ENCODE measurements around the gene CSRP1. TPM values are rescaled to one million over a fixed set of nuclear protein-coding genes. Genes with fewer than 3 reads are reported as not detected.
"Not testable (repeated sequence)": the region's sequence is repeated elsewhere in the genome, so short reads cannot be mapped to it uniquely, and the experiment has no call there.

CSRP1 gene
- total RNA-seq, 2 experiments from 2014 or later, result 78.7 to 80.9 TPM

DNA sequence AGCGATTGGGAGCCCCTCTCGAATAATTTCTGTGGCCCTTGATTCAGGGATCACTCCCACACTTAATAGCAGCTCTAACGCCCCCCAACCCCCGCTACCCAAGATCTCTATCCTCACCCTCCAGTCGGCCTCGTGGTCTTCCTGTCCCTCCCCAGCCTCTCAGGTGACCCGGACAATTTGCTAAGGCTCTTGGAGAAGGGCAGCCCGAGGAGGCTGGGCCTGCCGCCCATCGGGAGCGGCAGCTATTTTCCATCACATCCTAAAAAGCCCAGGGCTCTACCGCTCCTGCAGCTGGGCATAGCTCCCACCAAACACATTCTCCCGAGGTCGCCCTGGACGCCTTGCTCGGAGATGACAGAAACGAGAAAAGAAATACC lies 25.9 kb downstream of the CSRP1 start:
- DNase-seq (no peak), ATAC-seq (no peak)
- POLR2A ChIA-PET, result interaction anchor here (0.8 to 3.3 kb wide), 7 partner anchors 12 to 33 kb away, joined by 3 to 17 read pairs (median 8); partner anchors contain the start of genes CSRP1 and PHLDA3
- peaks cover 22% of the 10 kb centered on the region for H3K27me3 Mint-ChIP-seq (ENCODE audit: low read depth)
- no peaks in the 10 kb centered on the region for H3K9me3 Mint-ChIP-seq (ENCODE audit: insufficient read depth)
- peaks cover 41% of the 10 kb centered on the region for H3K4me1 Mint-ChIP-seq (ENCODE audit: low read depth)
- H3K27ac Mint-ChIP-seq, result no peak overlapping the region
- peak overlapping the region; percentile 74 for H3K4me3 Mint-ChIP-seq
- CTCF ChIA-PET, result interaction anchor here (0.7 to 7.7 kb wide), 25 partner anchors 8 to 228 kb away, joined by 3 to 373 read pairs (median 8); partner anchors contain the start of genes CSRP1 and PHLDA3
- peaks cover 14% of the 10 kb centered on the region for H3K36me3 Mint-ChIP-seq (ENCODE audit: low read depth)

GRCh38 chr1:201480231-201481003 lies 26.5 kb downstream of the CSRP1 start:
- no peak overlapping the region for H3K27ac Mint-ChIP-seq
- peaks cover 45% of the 10 kb centered on the region for H3K4me1 Mint-ChIP-seq (ENCODE audit: low read depth)
- H3K36me3 Mint-ChIP-seq (ENCODE audit: low read depth), result peaks cover 11% of the 10 kb centered on the region
- H3K4me3 Mint-ChIP-seq, result peak overlapping the region; percentile 74
- peak; percentile 85 for DNase-seq
- POLR2A ChIA-PET, result interaction anchor here (0.8 to 3.3 kb wide), 4 partner anchors 11 to 33 kb away, joined by 5 to 17 read pairs (median 8); partner anchors contain the start of genes CSRP1 and PHLDA3
- H3K9me3 Mint-ChIP-seq (ENCODE audit: insufficient read depth), result no peaks in the 10 kb centered on the region
- H3K27me3 Mint-ChIP-seq (ENCODE audit: low read depth), result peaks cover 23% of the 10 kb centered on the region
- peak; percentile 72 for ATAC-seq
- CTCF ChIA-PET, result interaction anchor here (1.0 to 7.7 kb wide), 16 partner anchors 8 to 229 kb away, joined by 3 to 373 read pairs (median 12); partner anchors contain the start of genes CSRP1 and PHLDA3

DNA sequence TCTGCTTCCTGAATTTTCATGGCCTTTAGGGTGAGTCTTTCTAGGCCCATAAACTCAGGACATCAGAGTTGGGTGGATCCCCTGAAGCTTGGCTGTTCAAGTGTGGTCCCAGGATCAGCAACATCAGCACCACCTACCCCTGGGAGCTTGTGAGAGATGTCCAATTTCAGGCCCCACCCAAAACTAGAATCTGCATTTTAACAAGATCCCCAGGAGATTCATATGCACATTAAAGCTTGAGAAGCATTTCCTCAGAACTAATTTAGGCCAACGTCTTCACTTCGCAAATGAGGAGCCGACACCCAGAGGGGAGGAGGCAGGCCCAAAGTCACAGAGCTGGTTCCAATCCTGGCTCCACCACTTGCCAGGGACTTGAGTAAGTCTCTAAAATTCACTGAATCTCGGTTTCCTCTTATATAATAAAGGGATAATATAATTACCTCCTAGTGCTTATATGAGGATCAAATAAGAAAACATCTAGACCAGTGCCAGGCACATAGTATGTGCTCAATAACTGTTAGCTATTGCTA lies 27.7 kb downstream of the CSRP1 start:
- H3K27ac Mint-ChIP-seq, result no peak overlapping the region
- peaks cover 28% of the 10 kb centered on the region for H3K27me3 Mint-ChIP-seq (ENCODE audit: low read depth)
- peaks cover 45% of the 10 kb centered on the region for H3K4me1 Mint-ChIP-seq (ENCODE audit: low read depth)
- H3K9me3 Mint-ChIP-seq (ENCODE audit: insufficient read depth), result no peaks in the 10 kb centered on the region
- DNase-seq, result no peak
- ATAC-seq, result no peak
- H3K36me3 Mint-ChIP-seq (ENCODE audit: low read depth), result peaks cover 5% of the 10 kb centered on the region
- ChIA-PET POLR2A (no interaction called here), CTCF (interaction anchor here (3.3 to 7.7 kb wide), 4 partner anchors 11 to 43 kb away, joined by 26 to 373 read pairs (median 94); partner anchors contain the start of gene PHLDA3)
- H3K4me3 Mint-ChIP-seq, result no peak overlapping the region

DNA sequence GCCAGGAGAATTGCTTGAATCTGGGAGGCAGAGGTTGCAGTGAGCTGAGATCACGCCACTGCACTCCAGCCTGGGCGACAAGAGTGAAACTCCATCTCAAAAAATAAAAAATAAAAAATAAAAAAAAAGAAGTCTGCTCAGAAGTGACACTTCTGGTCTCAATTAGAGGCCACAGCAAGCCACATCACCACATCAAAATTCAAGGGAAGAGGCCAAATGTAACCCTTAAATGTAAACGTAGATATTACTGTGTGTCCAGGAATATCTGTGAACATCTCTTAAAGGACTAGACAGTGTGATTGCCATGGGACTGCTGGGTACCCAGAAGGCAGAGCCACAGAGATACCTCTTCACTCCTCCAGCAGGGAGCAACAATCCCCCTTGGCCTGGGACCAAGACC lies 28.3 kb downstream of the CSRP1 start:
- H3K36me3 Mint-ChIP-seq (ENCODE audit: low read depth); POLR2A ChIA-PET; H3K9me3 Mint-ChIP-seq (ENCODE audit: insufficient read depth); DNase-seq; H3K27ac Mint-ChIP-seq; H3K4me3 Mint-ChIP-seq; ATAC-seq: not testable (repeated sequence)
- Mint-ChIP-seq H3K27me3 (ENCODE audit: low read depth) (peaks cover 32% of the 10 kb centered on the region), H3K4me1 (ENCODE audit: low read depth) (peaks cover 45% of the 10 kb centered on the region)
- CTCF ChIA-PET, result interaction anchor here (4.3 to 7.7 kb wide), 3 partner anchors 10 to 35 kb away, joined by 40 to 373 read pairs (median 147); partner anchors contain the start of gene PHLDA3

DNA sequence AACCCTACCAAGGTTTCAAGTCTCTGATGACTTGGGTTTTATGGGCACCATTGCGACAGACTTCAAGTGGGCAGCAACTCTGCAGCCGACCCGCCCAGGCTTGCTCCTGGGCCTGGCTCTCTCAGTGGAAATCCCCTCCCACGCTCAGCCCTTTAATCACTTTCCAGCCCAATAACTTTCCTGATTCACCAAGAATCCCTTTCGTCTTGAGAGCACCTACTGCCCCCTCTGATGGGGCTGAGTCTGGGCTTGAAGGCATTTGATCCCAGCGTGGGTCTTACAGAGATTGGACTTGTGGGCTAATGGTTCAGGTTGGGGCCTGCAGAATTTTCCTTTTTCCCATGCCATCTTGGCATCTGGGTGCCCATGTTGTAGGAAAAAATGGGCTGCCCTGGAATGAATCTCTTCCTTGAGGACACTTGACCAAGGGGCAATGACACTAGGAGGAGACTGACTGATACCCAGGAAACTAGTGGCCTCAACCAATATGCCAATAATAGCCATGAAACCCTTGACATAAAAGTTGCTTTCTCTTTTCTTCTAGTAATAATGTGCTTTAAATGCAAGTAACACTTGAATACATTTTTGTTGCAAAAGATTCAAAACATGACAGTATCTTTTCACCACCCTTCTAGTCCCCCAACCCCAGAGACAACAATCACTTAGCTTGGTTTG lies 30.1 kb downstream of the CSRP1 start:
- Mint-ChIP-seq H3K4me3 (no peak overlapping the region), H3K4me1 (ENCODE audit: low read depth) (peaks cover 38% of the 10 kb centered on the region), H3K27me3 (ENCODE audit: low read depth) (peaks cover 39% of the 10 kb centered on the region), H3K36me3 (ENCODE audit: low read depth) (no peaks in the 10 kb centered on the region), H3K9me3 (ENCODE audit: insufficient read depth) (no peaks in the 10 kb centered on the region), H3K27ac (no peak overlapping the region)
- DNase-seq (no peak), ATAC-seq (no peak)
- POLR2A ChIA-PET, result no interaction called here
- CTCF ChIA-PET, result interaction anchor here (0.7 to 7.7 kb wide), 3 partner anchors 29 to 41 kb away, joined by 3 to 373 read pairs (median 3); no protein-coding TSS in a partner anchor

- Mint-ChIP-seq H3K36me3 (ENCODE audit: low read depth) (no peaks in the 10 kb centered on the region), H3K27ac (no peak overlapping the region), H3K9me3 (ENCODE audit: insufficient read depth) (no peaks in the 10 kb centered on the region), H3K4me1 (ENCODE audit: low read depth) (peaks cover 31% of the 10 kb centered on the region), H3K27me3 (ENCODE audit: low read depth) (peaks cover 39% of the 10 kb centered on the region), H3K4me3 (no peak overlapping the region)
- DNase-seq (no peak), ATAC-seq (no peak)
- ChIA-PET CTCF (interaction anchor here (1.0 kb wide), 1 partner anchor 37 kb away, joined by 5 read pairs; no protein-coding TSS in a partner anchor), POLR2A (no interaction called here)
These were observed 30.8 kb downstream of the CSRP1 start for GRCh38 chr1:201475915-201476669.

GRCh38 chr1:201475130-201475529 lies 31.8 kb downstream of the CSRP1 start:
- Mint-ChIP-seq H3K27me3 (ENCODE audit: low read depth) (peaks cover 43% of the 10 kb centered on the region), H3K36me3 (ENCODE audit: low read depth) (no peaks in the 10 kb centered on the region), H3K27ac (no peak overlapping the region), H3K9me3 (ENCODE audit: insufficient read depth) (no peaks in the 10 kb centered on the region), H3K4me1 (ENCODE audit: low read depth) (peaks cover 23% of the 10 kb centered on the region), H3K4me3 (no peak overlapping the region)
- ChIA-PET CTCF (interaction anchor here (1.0 kb wide), 1 partner anchor 38 kb away, joined by 5 read pairs; no protein-coding TSS in a partner anchor), POLR2A (no interaction called here)
- DNase-seq (no peak), ATAC-seq (no peak)

GRCh38 chr1:201473296-201473695 lies 33.6 kb downstream of the CSRP1 start:
- POLR2A ChIA-PET, result no interaction called here
- Mint-ChIP-seq H3K4me3 (no peak overlapping the region), H3K27ac (no peak overlapping the region), H3K9me3 (ENCODE audit: insufficient read depth) (no peaks in the 10 kb centered on the region), H3K4me1 (ENCODE audit: low read depth) (peaks cover 28% of the 10 kb centered on the region), H3K36me3 (ENCODE audit: low read depth) (no peaks in the 10 kb centered on the region), H3K27me3 (ENCODE audit: low read depth) (peaks cover 52% of the 10 kb centered on the region)
- DNase-seq (no peak), ATAC-seq (no peak)
- CTCF ChIA-PET, result interaction anchor here (3.0 to 3.4 kb wide), 2 partner anchors 9 to 39 kb away, joined by 11 to 18 read pairs; no protein-coding TSS in a partner anchor

- ATAC-seq; H3K27ac Mint-ChIP-seq; H3K9me3 Mint-ChIP-seq (ENCODE audit: insufficient read depth); POLR2A ChIA-PET; DNase-seq; H3K36me3 Mint-ChIP-seq (ENCODE audit: low read depth); H3K4me3 Mint-ChIP-seq: not testable (repeated sequence)
- Mint-ChIP-seq H3K4me1 (ENCODE audit: low read depth) (peaks cover 36% of the 10 kb centered on the region), H3K27me3 (ENCODE audit: low read depth) (peaks cover 50% of the 10 kb centered on the region)
- CTCF ChIA-PET, result interaction anchor here (1.0 to 3.4 kb wide), 3 partner anchors 10 to 40 kb away, joined by 4 to 18 read pairs (median 11); no protein-coding TSS in a partner anchor
These were observed 34.6 kb downstream of the CSRP1 start for GRCh38 chr1:201472321-201472720.

DNA sequence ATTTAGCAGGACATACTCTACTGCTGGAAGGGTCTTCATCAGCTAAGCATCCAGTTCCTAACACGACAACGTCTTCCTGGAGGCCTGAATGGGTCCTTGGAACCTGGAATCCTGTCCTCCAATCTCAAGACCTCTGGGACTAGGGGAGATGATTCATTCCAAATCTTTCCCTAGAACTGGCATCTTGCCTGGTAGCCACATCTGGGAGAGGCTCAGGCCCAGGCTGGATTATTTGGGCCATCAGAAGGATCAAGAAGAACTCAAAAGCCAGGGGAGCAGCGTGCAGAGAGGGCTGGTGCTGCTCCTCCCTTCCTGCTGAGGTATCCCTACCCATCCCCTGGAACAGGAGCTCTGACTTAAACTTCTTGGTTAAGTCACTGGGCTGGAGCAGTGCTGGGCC lies 35.2 kb downstream of the CSRP1 start:
- ATAC-seq (no peak), DNase-seq (no peak)
- Mint-ChIP-seq H3K36me3 (ENCODE audit: low read depth) (peaks cover 5% of the 10 kb centered on the region), H3K27me3 (ENCODE audit: low read depth) (peaks cover 50% of the 10 kb centered on the region), H3K4me1 (ENCODE audit: low read depth) (peaks cover 32% of the 10 kb centered on the region), H3K4me3 (no peak overlapping the region), H3K27ac (no peak overlapping the region), H3K9me3 (ENCODE audit: insufficient read depth) (no peaks in the 10 kb centered on the region)
- ChIA-PET POLR2A (no interaction called here), CTCF (interaction anchor here (3.0 to 3.4 kb wide), 2 partner anchors 10 to 41 kb away, joined by 11 to 18 read pairs; no protein-coding TSS in a partner anchor)

DNA sequence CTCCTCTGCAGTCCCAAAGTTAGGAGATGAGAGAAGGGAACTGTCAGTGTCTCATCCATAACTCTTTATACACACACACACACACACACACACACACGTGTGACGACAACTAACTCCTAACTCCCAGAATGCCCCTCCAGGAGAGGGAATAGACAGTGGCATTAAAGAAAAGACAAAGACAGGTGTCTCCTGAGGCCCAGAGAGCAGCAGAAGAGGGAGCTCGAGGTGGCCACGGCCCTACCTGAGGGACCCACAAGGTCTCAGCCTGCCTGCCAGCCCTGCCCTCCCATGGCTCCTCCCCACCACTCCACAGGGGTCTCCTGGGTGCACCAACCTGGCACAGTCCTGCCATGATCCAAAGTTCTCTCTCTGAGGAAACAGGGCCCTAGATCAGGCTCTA lies 36.3 kb downstream of the CSRP1 start:
- Mint-ChIP-seq H3K36me3 (ENCODE audit: low read depth) (peaks cover 5% of the 10 kb centered on the region), H3K9me3 (ENCODE audit: insufficient read depth) (no peaks in the 10 kb centered on the region), H3K4me3 (no peak overlapping the region), H3K4me1 (ENCODE audit: low read depth) (peaks cover 20% of the 10 kb centered on the region), H3K27me3 (ENCODE audit: low read depth) (peaks cover 42% of the 10 kb centered on the region), H3K27ac (no peak overlapping the region)
- DNase-seq (no peak), ATAC-seq (no peak)
- CTCF ChIA-PET, result interaction anchor here (3.4 to 5.8 kb wide), 2 partner anchors 10 to 42 kb away, joined by 11 to 40 read pairs; no protein-coding TSS in a partner anchor
- POLR2A ChIA-PET, result no interaction called here

Measured in activated CD8-positive, alpha-beta T cell treated with anti-CD3 and anti-CD28 coated beads, Interleukin-2, amount 10 ng/mL, durations not matched to agents 7 days and 5 days (primary cell).